ENCODE data around the gene C3orf49.

Gene C3orf49

DNA sequence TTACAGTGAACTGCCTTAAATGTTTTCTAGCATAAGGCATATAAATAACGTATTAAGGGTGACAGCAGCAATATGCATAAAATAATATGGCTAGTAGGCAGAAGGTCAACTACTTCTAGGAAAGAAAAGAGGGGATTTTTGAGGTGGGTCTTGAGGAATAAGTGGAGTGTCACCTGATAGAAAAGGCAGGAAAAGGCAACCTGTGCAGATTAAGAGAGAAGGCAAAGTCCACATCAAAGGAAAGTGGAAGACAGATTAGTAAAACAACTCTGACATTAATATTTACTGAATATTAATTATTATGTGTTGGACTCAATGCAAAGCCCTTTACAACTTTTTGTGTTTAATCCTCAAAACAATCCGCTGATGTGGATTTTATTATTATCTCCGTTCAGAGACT lies 41.7 kb downstream of the C3orf49 start:
- H3K27me3 ChIP-seq (ENCODE audit: insufficient read depth, low read length, poor library complexity), result no peaks in the 10 kb centered on the region
- peaks cover 31% of the 10 kb centered on the region for H3K4me1 ChIP-seq (ENCODE audit: insufficient read depth, low read length)
- no peak overlapping the region for H3K4me2 ChIP-seq (ENCODE audit: insufficient read depth, low read length)
- H3K4me3 ChIP-seq (ENCODE audit: low read depth in 1 of 2, low read length in 2 of 2), result no peak overlapping the region
- no peak overlapping the region for H3K9ac ChIP-seq (ENCODE audit: low read depth, low read length)
- H3K36me3 ChIP-seq (ENCODE audit: insufficient read depth, low read length), result no peaks in the 10 kb centered on the region; the same call in none of the 2 replicates
- DNase-seq, result no peak
- H3K9me3 ChIP-seq (ENCODE audit: insufficient read depth, low read length, severe bottlenecking), result no peaks in the 10 kb centered on the region
- H4K20me1 ChIP-seq (ENCODE audit: insufficient read depth, low read length), result peaks cover 21% of the 10 kb centered on the region; the same call in 1 of the 2 replicates
- H2AFZ ChIP-seq (ENCODE audit: low read depth, low read length), result no peak overlapping the region
- no peak for ATAC-seq (ENCODE audit: insufficient read depth, low read depth)
- TF ChIP-seq, protein P1, sequence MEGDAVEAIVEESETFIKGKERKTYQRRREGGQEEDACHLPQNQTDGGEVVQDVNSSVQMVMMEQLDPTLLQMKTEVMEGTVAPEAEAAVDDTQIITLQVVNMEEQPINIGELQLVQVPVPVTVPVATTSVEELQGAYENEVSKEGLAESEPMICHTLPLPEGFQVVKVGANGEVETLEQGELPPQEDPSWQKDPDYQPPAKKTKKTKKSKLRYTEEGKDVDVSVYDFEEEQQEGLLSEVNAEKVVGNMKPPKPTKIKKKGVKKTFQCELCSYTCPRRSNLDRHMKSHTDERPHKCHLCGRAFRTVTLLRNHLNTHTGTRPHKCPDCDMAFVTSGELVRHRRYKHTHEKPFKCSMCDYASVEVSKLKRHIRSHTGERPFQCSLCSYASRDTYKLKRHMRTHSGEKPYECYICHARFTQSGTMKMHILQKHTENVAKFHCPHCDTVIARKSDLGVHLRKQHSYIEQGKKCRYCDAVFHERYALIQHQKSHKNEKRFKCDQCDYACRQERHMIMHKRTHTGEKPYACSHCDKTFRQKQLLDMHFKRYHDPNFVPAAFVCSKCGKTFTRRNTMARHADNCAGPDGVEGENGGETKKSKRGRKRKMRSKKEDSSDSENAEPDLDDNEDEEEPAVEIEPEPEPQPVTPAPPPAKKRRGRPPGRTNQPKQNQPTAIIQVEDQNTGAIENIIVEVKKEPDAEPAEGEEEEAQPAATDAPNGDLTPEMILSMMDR (IDR thresholded peaks at IDR 0.05; ENCODE audit: borderline replicate concordance, extremely low read depth, low read length, poor library complexity, severe bottlenecking), result no peak
- peaks cover 95% of the 10 kb centered on the region for H3K79me2 ChIP-seq (ENCODE audit: insufficient read depth, low read length)
- H3K27ac ChIP-seq (ENCODE audit: low read length), result no peak overlapping the region

DNA sequence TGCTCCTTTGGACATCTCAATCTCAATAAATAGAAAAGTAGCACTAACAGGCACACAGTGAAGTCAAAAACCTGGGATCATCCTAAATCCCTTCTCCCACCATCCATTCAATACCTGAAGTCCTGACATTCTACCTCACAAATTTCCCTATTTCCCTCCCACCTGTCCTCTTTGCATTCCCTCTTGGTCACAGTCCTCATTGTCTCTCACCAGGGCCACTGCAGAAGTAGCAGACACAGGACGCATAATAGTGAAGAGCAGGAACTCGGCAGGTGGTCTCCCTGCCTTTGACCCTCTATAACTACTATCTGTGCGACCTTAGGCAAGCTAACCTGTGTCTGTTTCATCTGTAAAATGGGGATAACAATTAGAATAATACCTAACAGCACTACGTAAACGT lies 42.2 kb downstream of the C3orf49 start:
- Histone ChIP-seq H3K4me2 (ENCODE audit: insufficient read depth, low read length) (0 out of 2 replicates have a peak overlapping the region, but pooled peaks have one; percentile 97), H4K20me1 (ENCODE audit: insufficient read depth, low read length) (peaks cover 21% of the 10 kb centered on the region; the same call in 1 of the 2 replicates), H3K27me3 (ENCODE audit: insufficient read depth, low read length, poor library complexity) (no peaks in the 10 kb centered on the region), H3K4me3 (ENCODE audit: low read depth in 1 of 2, low read length in 2 of 2) (no peak overlapping the region), H3K36me3 (ENCODE audit: insufficient read depth, low read length) (no peaks in the 10 kb centered on the region; the same call in none of the 2 replicates), H3K4me1 (ENCODE audit: insufficient read depth, low read length) (peaks cover 33% of the 10 kb centered on the region), H2AFZ (ENCODE audit: low read depth, low read length) (no peak overlapping the region), H3K9ac (ENCODE audit: low read depth, low read length) (no peak overlapping the region), H3K79me2 (ENCODE audit: insufficient read depth, low read length) (peaks cover 95% of the 10 kb centered on the region), H3K9me3 (ENCODE audit: insufficient read depth, low read length, severe bottlenecking) (no peaks in the 10 kb centered on the region), H3K27ac (ENCODE audit: low read length) (no peak overlapping the region)
- DNase-seq, result no peak
- no peak for ATAC-seq (ENCODE audit: insufficient read depth, low read depth)
- TF ChIP-seq, protein P1 (IDR thresholded peaks at IDR 0.05; ENCODE audit: borderline replicate concordance, extremely low read depth, low read length, poor library complexity, severe bottlenecking), result no peak
- TF ChIP-seq EZH2 (IDR thresholded peaks at IDR 0.05; ENCODE audit: borderline replicate concordance, low read depth, low read length, severe bottlenecking), result no peak

DNA sequence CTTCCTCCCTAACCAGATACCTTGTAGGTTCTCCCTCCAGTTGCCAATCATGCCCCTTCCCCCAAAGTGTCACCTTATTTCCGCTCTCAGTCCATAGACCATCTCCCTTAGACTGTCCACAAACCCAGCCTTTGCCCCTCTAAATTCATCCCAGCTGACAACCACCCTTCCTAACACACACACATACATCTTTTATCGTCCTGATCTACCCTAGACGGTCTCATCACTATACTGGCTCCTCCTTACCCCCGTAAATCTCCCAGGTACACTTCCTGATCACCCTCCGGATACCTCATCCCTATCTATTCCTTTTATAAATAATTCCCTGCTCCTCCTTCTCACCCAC lies 43.7 kb downstream of the C3orf49 start:
- H3K27ac ChIP-seq (ENCODE audit: low read length), result peak overlapping the region; percentile 82
- ATAC-seq (ENCODE audit: insufficient read depth, low read depth), result peak; percentile 8
- no peaks in the 10 kb centered on the region for H3K9me3 ChIP-seq (ENCODE audit: insufficient read depth, low read length, severe bottlenecking)
- H3K4me1 ChIP-seq (ENCODE audit: insufficient read depth, low read length), result peaks cover 40% of the 10 kb centered on the region
- H3K27me3 ChIP-seq (ENCODE audit: insufficient read depth, low read length, poor library complexity), result no peaks in the 10 kb centered on the region
- peak overlapping the region; percentile 97 for H3K9ac ChIP-seq (ENCODE audit: low read depth, low read length)
- peak overlapping the region; percentile 89 to 94 for H3K4me3 ChIP-seq (ENCODE audit: low read depth in 1 of 2, low read length in 2 of 2)
- peak overlapping the region; percentile 97 for H3K4me2 ChIP-seq (ENCODE audit: insufficient read depth, low read length)
- TF ChIP-seq, protein P1 (IDR thresholded peaks at IDR 0.05; ENCODE audit: borderline replicate concordance, extremely low read depth, low read length, poor library complexity, severe bottlenecking), result no peak
- no peak for TF ChIP-seq EZH2 (IDR thresholded peaks at IDR 0.05; ENCODE audit: borderline replicate concordance, low read depth, low read length, severe bottlenecking)
- H3K79me2 ChIP-seq (ENCODE audit: insufficient read depth, low read length), result peaks cover 95% of the 10 kb centered on the region
- H2AFZ ChIP-seq (ENCODE audit: low read depth, low read length), result peak overlapping the region; percentile 73
- peaks cover 21% of the 10 kb centered on the region; the same call in 1 of the 2 replicates for H4K20me1 ChIP-seq (ENCODE audit: insufficient read depth, low read length)
- no peak for DNase-seq
- H3K36me3 ChIP-seq (ENCODE audit: insufficient read depth, low read length), result no peaks in the 10 kb centered on the region; the same call in none of the 2 replicates

All from DND-41 (cell line).